GM19240 (cell line): Measurements from ENCODE around the gene KIAA0930.
"Not testable (repeated sequence)": the region's sequence is repeated elsewhere in the genome, so short reads cannot be mapped to it uniquely, and the experiment has no call there.

Source experiments
- DNase-seq: peaks from one replicate; pipeline ENCODE4 v3.0.0; 2011; ENCODE audit warnings: low spot score; ENCODE audit not compliant: insufficient read length

The KIAA0930 gene

DNA sequence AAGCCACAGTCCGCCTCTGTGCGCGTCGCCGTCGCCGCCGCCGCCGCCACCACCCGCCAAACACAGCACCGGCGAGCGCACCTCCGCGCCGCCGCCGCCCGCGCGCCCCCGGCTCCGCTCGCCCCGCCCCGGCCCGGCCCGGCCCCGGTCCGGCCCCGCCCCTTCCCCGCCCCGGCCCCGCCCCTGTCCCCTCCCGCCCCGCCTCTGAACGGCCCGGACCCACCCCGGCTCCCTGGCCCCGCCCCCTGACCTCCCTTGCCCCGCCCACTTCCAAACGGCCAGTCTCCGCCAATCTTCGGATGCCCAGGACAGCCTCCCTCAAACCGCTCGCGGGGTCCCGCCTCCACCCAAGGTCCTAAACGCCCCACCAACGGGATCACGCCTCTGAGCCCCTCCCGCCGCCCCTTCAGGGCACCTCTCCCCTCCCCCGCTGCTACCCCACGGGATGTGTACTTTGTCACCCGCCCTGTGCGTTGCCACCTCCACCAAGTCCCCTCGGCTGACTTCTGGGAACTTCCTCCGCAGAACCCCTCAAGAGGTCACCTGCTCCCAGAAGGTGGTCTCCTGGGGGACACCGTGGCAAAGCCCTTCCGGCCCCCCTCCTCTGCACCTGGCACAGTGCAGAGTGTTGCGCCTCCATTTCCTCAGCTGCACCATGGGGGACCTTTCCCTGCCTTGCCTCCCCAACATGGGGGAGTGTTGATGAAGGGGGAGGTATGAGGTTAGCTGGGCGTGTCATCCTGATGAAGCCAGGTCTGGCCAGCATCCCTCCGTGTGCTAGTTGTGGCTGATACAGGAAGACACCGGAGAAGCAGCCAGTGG, at the start of gene KIAA0930:
KIAA0930 (minus strand) TSS at position 85 of the 822 bp plus-strand sequence. CDS start 191 bp downstream, outside the sequence.
- DNase-seq, result peak; percentile 86

DNA sequence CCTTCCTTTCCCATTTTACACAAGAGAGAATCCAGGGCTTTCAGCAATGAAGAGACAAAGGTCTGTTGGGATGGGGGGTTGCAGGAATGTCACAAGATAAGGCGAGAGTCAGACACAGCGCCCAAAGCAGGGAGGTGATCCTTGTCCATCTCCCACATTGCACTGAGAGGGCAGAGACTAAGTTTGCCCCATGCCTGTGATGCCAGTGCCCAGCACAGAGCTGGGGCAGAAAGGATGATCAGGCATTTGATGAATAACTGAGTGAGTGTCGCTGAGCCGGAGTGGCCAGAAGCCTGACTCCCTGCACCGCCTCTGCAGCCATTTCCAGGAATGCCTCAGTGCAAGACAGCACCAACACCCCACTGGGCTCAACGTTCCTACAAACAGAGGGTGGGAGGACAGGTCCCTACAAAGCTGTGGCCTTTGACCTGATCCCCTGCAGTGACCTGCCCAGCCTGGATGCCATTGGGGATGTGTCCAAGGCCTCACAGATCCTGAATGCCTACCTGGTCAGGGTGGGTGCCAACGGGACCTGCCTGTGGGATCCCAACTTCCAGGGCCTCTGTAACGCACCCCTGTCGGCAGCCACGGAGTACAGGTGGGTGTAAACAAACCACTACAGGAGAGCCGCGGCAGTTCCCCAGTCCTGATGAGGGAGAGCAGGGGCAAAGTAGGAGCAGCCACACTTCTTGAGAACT, 46.3 kb upstream of the KIAA0930 start:
- no peak for DNase-seq

GRCh38 chr22:45285263-45286058, 44.8 kb upstream of the KIAA0930 start:
- DNase-seq, result no peak

DNA sequence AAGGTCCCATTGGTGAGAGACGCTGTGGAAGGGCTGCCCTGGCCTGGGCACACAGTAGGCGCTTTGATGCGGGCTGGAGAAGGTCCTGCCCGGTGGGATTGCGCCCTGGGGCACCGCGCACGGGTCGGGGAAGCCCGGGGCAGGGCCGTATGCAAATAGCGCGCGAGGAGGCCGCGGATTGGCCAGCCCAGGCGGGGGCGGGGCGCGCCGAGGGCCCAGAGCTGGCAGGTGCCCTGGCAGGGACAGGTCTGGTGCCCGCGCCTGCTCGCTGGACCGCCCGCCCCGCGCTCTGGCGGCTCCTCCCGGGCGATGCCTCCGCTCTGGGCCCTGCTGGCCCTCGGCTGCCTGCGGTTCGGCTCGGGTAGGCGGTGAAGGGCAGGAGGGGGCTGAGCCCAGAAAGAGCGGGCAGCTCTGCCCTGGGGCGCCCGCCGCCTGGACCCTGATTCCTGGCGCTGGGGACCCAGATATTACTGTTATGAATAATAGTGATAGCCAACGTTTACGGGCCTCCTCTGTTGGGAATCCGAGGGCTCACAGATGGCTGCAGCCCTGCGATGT, 44.1 kb upstream of the KIAA0930 start, which contains the start of gene UPK3A:
UPK3A (plus strand) TSS at position 245 of the 558 bp plus-strand sequence; CDS start at position 310, 65 bp downstream.
- no peak for DNase-seq

DNA sequence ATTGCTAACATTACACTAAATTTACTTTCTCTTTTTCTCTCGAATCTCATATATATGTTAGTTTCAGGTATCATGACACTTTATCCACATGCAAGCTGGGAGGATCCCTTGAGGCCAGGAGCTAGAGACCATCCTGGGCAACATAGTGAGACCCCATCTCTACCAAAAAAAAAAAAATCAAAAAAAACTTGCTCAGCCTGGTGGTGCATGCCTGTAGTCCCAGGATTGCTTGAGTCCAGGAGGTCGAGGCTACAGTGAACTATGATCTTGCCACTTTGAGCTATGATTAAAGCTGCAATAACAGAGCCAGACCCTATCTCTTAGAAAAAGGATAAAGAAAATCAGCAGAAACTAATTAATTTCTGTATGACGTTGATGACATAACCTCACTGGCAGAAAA, 40.3 kb upstream of the KIAA0930 start:
- DNase-seq, result no peak

DNA sequence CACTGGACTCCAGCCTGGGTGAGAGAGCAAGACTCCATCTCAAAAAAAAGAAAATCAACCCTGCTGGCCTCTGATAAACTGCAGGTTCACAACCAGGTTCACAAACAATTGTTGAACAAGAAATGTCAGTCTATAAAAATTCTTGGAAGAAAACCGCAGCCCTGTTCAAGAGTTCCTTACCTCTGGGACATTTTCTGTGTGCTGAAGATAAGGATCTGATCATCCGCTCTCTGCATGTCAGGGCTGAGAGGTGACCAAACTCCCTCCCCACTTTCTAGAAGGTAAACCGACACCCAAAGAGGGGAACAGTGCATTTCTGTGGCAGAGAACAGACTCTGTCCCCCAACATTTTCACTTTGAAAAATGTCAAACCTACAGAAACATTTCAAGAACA, 39.9 kb upstream of the KIAA0930 start:
- no peak for DNase-seq

DNA sequence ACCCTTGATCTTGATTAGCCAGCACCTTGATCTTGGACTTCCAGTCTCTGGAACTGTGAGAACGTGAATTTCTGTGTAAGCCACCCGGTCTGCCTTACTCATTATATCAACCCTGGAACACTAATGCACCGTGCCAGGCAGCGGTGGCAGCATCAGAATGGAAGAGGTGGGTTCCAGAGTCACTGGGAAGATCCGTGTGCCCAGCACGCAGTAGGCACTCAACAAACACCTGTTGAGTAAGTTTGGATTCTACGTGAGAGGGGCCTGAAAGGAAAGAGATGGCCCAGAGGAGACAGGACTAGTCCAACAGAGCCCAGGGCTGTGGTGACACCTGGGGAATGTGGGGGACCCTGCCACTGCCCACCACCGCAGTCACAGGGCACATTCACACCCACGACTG, 37.4 kb upstream of the KIAA0930 start:
- DNase-seq, result no peak

DNA sequence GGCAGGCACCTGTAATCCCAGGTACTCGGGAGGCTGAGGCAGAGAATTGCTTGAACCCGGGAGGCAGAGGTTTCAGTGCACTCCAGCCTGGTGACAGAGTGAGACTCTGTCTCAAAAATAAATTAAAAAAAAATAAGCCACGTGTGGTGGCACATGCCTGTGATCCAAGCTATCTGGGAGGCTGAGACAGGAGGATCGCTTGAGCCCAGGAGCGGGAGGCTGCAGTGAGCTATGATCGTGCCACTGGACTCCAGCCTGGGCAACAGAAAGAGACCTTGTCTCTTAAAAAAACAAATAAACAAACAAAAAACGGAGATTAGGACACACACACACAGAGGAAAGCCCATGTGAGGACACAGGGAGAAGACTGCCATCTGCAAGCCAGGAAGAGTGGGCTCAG, 37.0 kb upstream of the KIAA0930 start:
- not testable (repeated sequence) for DNase-seq

GRCh38 chr22:45276507-45277105, 35.9 kb upstream of the KIAA0930 start:
- no peak for DNase-seq

GRCh38 chr22:45273452-45274075, 32.9 kb upstream of the KIAA0930 start:
- no peak for DNase-seq

GRCh38 chr22:45272498-45272897, 31.8 kb upstream of the KIAA0930 start:
- DNase-seq, result no peak

DNA sequence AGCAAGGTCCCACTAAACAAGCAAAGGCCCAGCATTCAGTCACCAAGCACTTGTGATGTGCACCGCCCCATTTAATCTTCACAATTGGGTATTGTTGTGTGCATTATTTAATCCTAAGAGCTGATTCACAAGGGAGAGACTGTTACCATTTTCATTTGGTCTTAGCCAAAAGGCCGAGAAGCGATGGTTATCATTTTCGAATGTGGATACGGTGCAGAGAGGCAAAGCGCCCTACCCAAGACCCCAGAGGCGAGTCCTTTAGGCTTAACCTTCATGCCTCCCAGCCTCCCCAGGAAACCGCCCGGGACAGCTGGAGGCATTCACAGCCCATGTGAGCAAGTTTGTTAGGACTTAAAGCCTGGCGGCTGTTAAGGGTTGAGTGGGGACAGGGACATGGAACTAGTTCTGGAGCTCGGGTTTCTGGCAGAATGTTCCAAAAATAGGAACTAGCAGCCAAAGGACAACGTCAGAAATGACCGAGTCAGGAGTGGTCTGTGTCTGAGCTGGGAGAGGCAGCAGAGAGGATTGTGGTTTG, 31.0 kb upstream of the KIAA0930 start:
- DNase-seq, result no peak

GRCh38 chr22:45270095-45271020, 29.7 kb upstream of the KIAA0930 start:
- no peak for DNase-seq

DNA sequence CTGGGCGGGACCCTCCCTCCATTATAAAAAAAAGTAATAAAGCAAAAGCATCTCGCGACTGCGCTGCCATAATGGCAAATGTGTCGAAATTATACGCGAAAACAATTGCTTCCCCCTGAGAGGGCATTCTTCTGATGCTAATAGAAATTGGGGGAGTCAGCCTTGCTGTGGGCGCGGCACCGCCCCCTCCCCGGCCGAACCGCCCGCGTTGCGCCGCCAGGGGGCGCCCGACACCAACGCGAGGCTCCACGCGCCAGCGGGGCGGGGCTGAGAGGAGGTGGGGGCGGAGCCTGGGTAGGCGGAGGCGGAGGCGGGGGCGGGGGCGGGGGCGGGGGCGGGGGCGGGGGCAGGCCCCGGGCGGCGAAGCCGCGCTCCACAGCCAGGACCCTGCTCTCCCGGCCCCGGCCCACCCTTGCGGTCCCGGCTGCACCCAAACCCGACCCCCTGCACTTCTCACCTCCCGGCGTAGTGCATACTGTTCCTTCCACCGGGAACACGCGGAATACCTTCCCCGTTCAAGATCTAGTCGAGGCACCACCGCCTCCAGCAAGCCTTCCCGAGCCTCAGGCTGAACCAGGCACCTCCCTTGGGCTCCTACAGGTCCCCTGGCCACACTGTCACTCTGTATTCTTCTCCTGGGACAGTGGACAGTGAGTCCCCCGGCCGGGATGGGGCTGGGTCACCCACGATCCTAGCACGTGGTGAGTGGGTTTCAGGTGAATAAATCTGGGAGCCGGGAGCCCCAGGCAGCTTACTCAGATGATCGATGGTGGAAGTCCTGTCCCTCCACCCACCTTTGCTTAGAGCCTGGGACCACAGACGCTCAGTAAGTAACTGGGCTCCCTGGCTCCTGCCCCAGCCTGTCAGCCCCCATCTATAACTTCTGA, 28.5 kb upstream of the KIAA0930 start:
- DNase-seq, result peak; percentile 56

GRCh38 chr22:45268167-45268957, 27.7 kb upstream of the KIAA0930 start:
- DNase-seq, result no peak

GRCh38 chr22:45265535-45265934, 24.8 kb upstream of the KIAA0930 start:
- DNase-seq, result no peak
